Measurements from ENCODE around the gene TENM3. TPM values are rescaled to one million over a fixed set of nuclear protein-coding genes. Genes with fewer than 3 reads are reported as not detected.

Gene TENM3
- total and polyA plus RNA-seq, 2 of the 8 experiments (the other 6 are each of a cell fraction or from before 2014, with no cell fraction given), result 36.9 to 69.3 TPM

GRCh38 chr4:182688081-182688480 is 444.9 kb downstream of the TENM3 start:
- H3K9ac ChIP-seq (replicated peaks in 1 of 4; ENCODE audit: extremely low read depth in 1 of 4, low read depth in 3 of 4, low read length in 3 of 4), result no peak overlapping the region
- H3K4me3 ChIP-seq (ENCODE audit: extremely low read depth in 1 of 4, insufficient read depth in 2 of 4, low read depth in 3 of 4, low read length in 4 of 4), result no peak overlapping the region
- H3K23ac ChIP-seq (ENCODE audit: insufficient read length), result no peak overlapping the region
- no peak overlapping the region for H4K5ac ChIP-seq (ENCODE audit: insufficient read length, low read depth, low read length)
- no peak overlapping the region for H3K14ac ChIP-seq (ENCODE audit: insufficient read length)
- H4K91ac ChIP-seq (replicated peaks; ENCODE audit: insufficient read length, low read length), result no peak overlapping the region
- H2BK12ac ChIP-seq (ENCODE audit: low read depth, low read length), result no peak overlapping the region
- H3K79me1 ChIP-seq (ENCODE audit: low read depth, low read length), result 0 out of 2 replicates have a peak, but pooled peaks cover 2% of the 10 kb centered on the region
- H3K79me2 ChIP-seq (ENCODE audit: control insufficient read depth in 1 of 2, insufficient read depth in 2 of 2, low read length in 2 of 2), result no peaks in the 10 kb centered on the region
- H3K4me2 ChIP-seq (ENCODE audit: insufficient read depth in 1 of 2, low read depth in 2 of 2, low read length in 2 of 2), result no peak overlapping the region
- peaks cover 0 to 15% (median 0%) of the 10 kb centered on the region in 4 experiments; a peak in 3 of 8 replicates for H3K36me3 ChIP-seq (ENCODE audit: control insufficient read depth in 2 of 4, insufficient read depth in 4 of 4, low read length in 3 of 4)
- H3K18ac ChIP-seq (ENCODE audit: extremely low read depth, low read length), result no peak overlapping the region
- no peak overlapping the region for H3K4ac ChIP-seq (replicated peaks; ENCODE audit: insufficient read length, low read depth, low read length)
- FAIRE-seq (no peak), DNase-seq (ENCODE audit: low read depth in 1 of 2, low spot score in 2 of 2) (no peak)
- no peaks in the 10 kb centered on the region for H3K9me3 ChIP-seq (ENCODE audit: insufficient read depth in 2 of 2, low read depth in 1 of 2, low read length in 1 of 2)
- no peaks in the 10 kb centered on the region; the same call in 1 of the 2 replicates for H3K23me2 ChIP-seq (ENCODE audit: low read depth, low read length)
- ChIA-PET CTCF (ENCODE audit: partially characterized antibody) (interaction anchor here (1.3 kb wide), 1 partner anchor 20 kb away, joined by 4 read pairs; no protein-coding TSS in a partner anchor), POLR2A (ENCODE audit: partially characterized antibody) (no interaction called here)
- H3K27ac ChIP-seq (ENCODE audit: low read depth, low read length), result no peak overlapping the region
- H2AFZ ChIP-seq (ENCODE audit: low read length), result no peak overlapping the region
- no peak overlapping the region for H3K56ac ChIP-seq (replicated peaks; ENCODE audit: insufficient read length, low read depth, low read length)
- H2AK5ac ChIP-seq (ENCODE audit: low read depth, low read length), result no peak overlapping the region
- H2BK120ac ChIP-seq (replicated peaks; ENCODE audit: low read depth, low read length), result no peak overlapping the region
- no peak overlapping the region for H2BK15ac ChIP-seq (ENCODE audit: low read length)
- WGBS, 2 experiments (ENCODE audit: extremely low coverage in 1 of 2, insufficient coverage in 1 of 2, insufficient read length in 1 of 2, insufficient replicate concordance in 2 of 2, low coverage in 1 of 2, low lambda C conversion rate in 2 of 2, missing lambda C conversion rate in 1 of 2), result 80% methylated on average over 14 of the region's 14 CpGs; no CpG with 5 or more reads in 1 of the 2 experiments
- H4K8ac ChIP-seq (ENCODE audit: extremely low read depth, insufficient read depth, low read length), result no peak overlapping the region
- no peaks in the 10 kb centered on the region for H3K27me3 ChIP-seq (replicated peaks in 1 of 4; ENCODE audit: control insufficient read depth in 3 of 4, extremely low read depth in 1 of 4, insufficient read depth in 3 of 4, low read length in 3 of 4)
- no peak overlapping the region for H2BK5ac ChIP-seq (ENCODE audit: low read depth, low read length)
- H2BK20ac ChIP-seq (ENCODE audit: low read length), result no peak overlapping the region
- H3K4me1 ChIP-seq (replicated peaks in 1 of 4; ENCODE audit: control insufficient read depth in 3 of 4, insufficient read depth in 4 of 4, low read length in 3 of 4), result peaks cover 0 to 2% (median 0%) of the 10 kb centered on the region in 4 experiments; a peak in 1 of 7 replicates
- no peaks in the 10 kb centered on the region for H4K20me1 ChIP-seq (replicated peaks in 1 of 2; ENCODE audit: control insufficient read depth in 1 of 2, insufficient read depth in 2 of 2, low read length in 2 of 2)
- TF ChIP-seq TAF7 (optimal IDR thresholded peaks at IDR 0.05; ENCODE audit: borderline replicate concordance, low read depth, low read length) (no peak), KDM5A (IDR thresholded peaks at IDR 0.05; ENCODE audit: low read length) (no peak), E2F6 (IDR thresholded peaks at IDR 0.05) (no peak), CBX5 (IDR thresholded peaks at IDR 0.05; ENCODE audit: low read depth, low read length) (no peak), CEBPB (IDR thresholded peaks at IDR 0.05; ENCODE audit: low read depth, low read length) (no peak), EGR1 (IDR thresholded peaks at IDR 0.05; ENCODE audit: borderline replicate concordance, low read depth, low read length) (no peak), POU5F1 (IDR thresholded peaks at IDR 0.05; ENCODE audit: low read depth, low read length) (no peak), CHD1 (IDR thresholded peaks at IDR 0.05; ENCODE audit: low read depth, low read length) (no peak), SAP30 (IDR thresholded peaks at IDR 0.05; ENCODE audit: insufficient read depth, insufficient replicate concordance, low read length) (no peak)
- TF ChIP-seq, protein P1, sequence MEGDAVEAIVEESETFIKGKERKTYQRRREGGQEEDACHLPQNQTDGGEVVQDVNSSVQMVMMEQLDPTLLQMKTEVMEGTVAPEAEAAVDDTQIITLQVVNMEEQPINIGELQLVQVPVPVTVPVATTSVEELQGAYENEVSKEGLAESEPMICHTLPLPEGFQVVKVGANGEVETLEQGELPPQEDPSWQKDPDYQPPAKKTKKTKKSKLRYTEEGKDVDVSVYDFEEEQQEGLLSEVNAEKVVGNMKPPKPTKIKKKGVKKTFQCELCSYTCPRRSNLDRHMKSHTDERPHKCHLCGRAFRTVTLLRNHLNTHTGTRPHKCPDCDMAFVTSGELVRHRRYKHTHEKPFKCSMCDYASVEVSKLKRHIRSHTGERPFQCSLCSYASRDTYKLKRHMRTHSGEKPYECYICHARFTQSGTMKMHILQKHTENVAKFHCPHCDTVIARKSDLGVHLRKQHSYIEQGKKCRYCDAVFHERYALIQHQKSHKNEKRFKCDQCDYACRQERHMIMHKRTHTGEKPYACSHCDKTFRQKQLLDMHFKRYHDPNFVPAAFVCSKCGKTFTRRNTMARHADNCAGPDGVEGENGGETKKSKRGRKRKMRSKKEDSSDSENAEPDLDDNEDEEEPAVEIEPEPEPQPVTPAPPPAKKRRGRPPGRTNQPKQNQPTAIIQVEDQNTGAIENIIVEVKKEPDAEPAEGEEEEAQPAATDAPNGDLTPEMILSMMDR (IDR thresholded peaks at IDR 0.05; ENCODE audit: control extremely low read depth in 1 of 3, insufficient read depth in 1 of 3, low read depth in 1 of 3, low read length in 3 of 3), result no peak
